HEK293 (cell line): ENCODE results near the gene CSRNP2.

Experiments
- CTCF ChIA-PET: fragments of 350-600 bp; formaldehyde crosslinking; extraction: SDS; loops from one replicate; lab custom pipeline; 2021; ENCODE audit warnings: antibody characterized with exemption; lab: Yijun Ruan, JAX
- POLR2A ChIA-PET: fragments of 300-600 bp; formaldehyde crosslinking; extraction: SDS; loops from one replicate; lab custom pipeline; 2020; ENCODE audit warnings: antibody characterized with exemption, inconsistent platforms; lab: Yijun Ruan, JAX
- H3K27ac ChIP-seq: fragments of 200-500 bp; sonication (Bioruptor generic); 2 replicates; pipeline ENCODE4 v1.5.1; 2014; ENCODE audit warnings: low read depth, low read length, control low read depth, inconsistent platforms; ENCODE audit errors: extremely low read depth
- H3K36me3 ChIP-seq, 2 experiments: fragments of 200-500 bp in 1 of 2; sonication (Bioruptor generic) in 1 of 2; 1 replicate in 1 of 2; 2 replicates in 1 of 2; pipeline ENCODE4 v1.5.1; 2014 to 2017; ENCODE audit warnings: inconsistent platforms in 2 of 2, low read length in 2 of 2; ENCODE audit not compliant: control insufficient read depth in 2 of 2, insufficient read depth in 1 of 2
- H3K4me1 ChIP-seq: fragments of 200-500 bp; sonication (Bioruptor generic); 2 replicates; pipeline ENCODE4 v1.5.1; 2014; ENCODE audit warnings: mild to moderate bottlenecking, low read length, inconsistent platforms; ENCODE audit not compliant: control insufficient read depth, insufficient read depth
- H3K4me3 ChIP-seq: 2 replicates; pipeline ENCODE4 v1.5.1; 2011; ENCODE audit warnings: low read depth, mild to moderate bottlenecking, control low read depth, low read length, moderate library complexity
- H3K9me3 ChIP-seq: fragments of 200-500 bp; sonication (Bioruptor generic); 2 replicates; pipeline ENCODE4 v1.5.1; 2014; ENCODE audit warnings: low read depth, low read length, inconsistent platforms; ENCODE audit not compliant: control insufficient read depth, insufficient read depth
- GLI4 ChIP-seq: fragments of 450-650 bp; formaldehyde crosslinking; IDR thresholded peaks from 2 replicates; pipeline ENCODE4 v1.5.1; 2016; ENCODE audit warnings: missing biosample characterization, missing genetic modification characterization
- GLIS1 ChIP-seq: fragments of 450-650 bp; formaldehyde crosslinking; IDR thresholded peaks from 2 replicates; pipeline ENCODE4 v1.5.1; 2016; ENCODE audit warnings: missing biosample characterization, missing genetic modification characterization
- KLF16 ChIP-seq: fragments of 450-650 bp; formaldehyde crosslinking; IDR thresholded peaks from 2 replicates; pipeline ENCODE4 v1.5.1; 2017; ENCODE audit warnings: missing biosample characterization, missing genetic modification characterization
- MYNN ChIP-seq: fragments of 450-650 bp; formaldehyde crosslinking; IDR thresholded peaks from 2 replicates; pipeline ENCODE4 v1.5.1; 2016; ENCODE audit warnings: missing biosample characterization, missing genetic modification characterization, borderline replicate concordance
- MZF1 ChIP-seq: fragments of 450-650 bp; formaldehyde crosslinking; IDR thresholded peaks from 2 replicates; pipeline ENCODE4 v1.5.1; 2017; ENCODE audit warnings: missing biosample characterization, missing genetic modification characterization, borderline replicate concordance
- SCRT2 ChIP-seq: fragments of 450-650 bp; formaldehyde crosslinking; IDR thresholded peaks from 2 replicates; pipeline ENCODE4 v1.5.1; 2016; ENCODE audit warnings: missing biosample characterization, missing genetic modification characterization
- ZNF157 ChIP-seq: fragments of 450-650 bp; formaldehyde crosslinking; IDR thresholded peaks from 2 replicates; pipeline ENCODE4 v1.5.1; 2016; ENCODE audit warnings: missing biosample characterization, missing genetic modification characterization
- ZNF214 ChIP-seq: fragments of 450-650 bp; formaldehyde crosslinking; IDR thresholded peaks from 2 replicates; pipeline ENCODE4 v1.5.1; 2017; ENCODE audit warnings: missing biosample characterization, mild to moderate bottlenecking, missing genetic modification characterization, borderline replicate concordance
- ZNF354C ChIP-seq: fragments of 450-650 bp; formaldehyde crosslinking; IDR thresholded peaks from 2 replicates; pipeline ENCODE4 v1.5.1; 2016; ENCODE audit warnings: missing biosample characterization, missing genetic modification characterization, low read depth, borderline replicate concordance
- ZNF501 ChIP-seq: fragments of 450-650 bp; formaldehyde crosslinking; IDR thresholded peaks from 2 replicates; pipeline ENCODE4 v1.5.1; 2016; ENCODE audit warnings: missing biosample characterization, missing genetic modification characterization
- ZNF623 ChIP-seq: fragments of 450-650 bp; formaldehyde crosslinking; IDR thresholded peaks from 2 replicates; pipeline ENCODE4 v1.5.1; 2016; ENCODE audit warnings: missing biosample characterization, missing genetic modification characterization
- ZNF629 ChIP-seq: fragments of 450-650 bp; formaldehyde crosslinking; IDR thresholded peaks from 2 replicates; pipeline ENCODE4 v1.5.1; 2017; ENCODE audit warnings: missing biosample characterization, missing genetic modification characterization
- ZNF658 ChIP-seq: fragments of 450-650 bp; formaldehyde crosslinking; IDR thresholded peaks from 2 replicates; pipeline ENCODE4; 2016; ENCODE audit warnings: missing biosample characterization, missing genetic modification characterization
- ZNF785 ChIP-seq: fragments of 450-650 bp; formaldehyde crosslinking; IDR thresholded peaks from 2 replicates; pipeline ENCODE4 v1.5.1; 2016; ENCODE audit warnings: missing biosample characterization, missing genetic modification characterization
- TF ChIP-seq, protein P1 (sequence below): fragments of 450-650 bp; formaldehyde crosslinking; IDR thresholded peaks from 2 replicates; pipeline ENCODE4 v1.5.1; 2017; ENCODE audit warnings: missing biosample characterization, missing genetic modification characterization
- TF ChIP-seq, protein P2 (sequence below): fragments of 450-650 bp; formaldehyde crosslinking; IDR thresholded peaks from 2 replicates; pipeline ENCODE4 v1.5.1; 2016; ENCODE audit warnings: missing biosample characterization, missing genetic modification characterization
- TF ChIP-seq, protein P3 (sequence below): fragments of 450-650 bp; formaldehyde crosslinking; IDR thresholded peaks from 2 replicates; pipeline ENCODE4 v1.5.1; 2016; ENCODE audit warnings: missing biosample characterization, missing genetic modification characterization, borderline replicate concordance
- TF ChIP-seq, protein P4 (sequence below): fragments of 450-650 bp; formaldehyde crosslinking; IDR thresholded peaks from 2 replicates; pipeline ENCODE4 v1.5.1; 2017; ENCODE audit warnings: missing biosample characterization, missing genetic modification characterization

The CSRNP2 gene

DNA sequence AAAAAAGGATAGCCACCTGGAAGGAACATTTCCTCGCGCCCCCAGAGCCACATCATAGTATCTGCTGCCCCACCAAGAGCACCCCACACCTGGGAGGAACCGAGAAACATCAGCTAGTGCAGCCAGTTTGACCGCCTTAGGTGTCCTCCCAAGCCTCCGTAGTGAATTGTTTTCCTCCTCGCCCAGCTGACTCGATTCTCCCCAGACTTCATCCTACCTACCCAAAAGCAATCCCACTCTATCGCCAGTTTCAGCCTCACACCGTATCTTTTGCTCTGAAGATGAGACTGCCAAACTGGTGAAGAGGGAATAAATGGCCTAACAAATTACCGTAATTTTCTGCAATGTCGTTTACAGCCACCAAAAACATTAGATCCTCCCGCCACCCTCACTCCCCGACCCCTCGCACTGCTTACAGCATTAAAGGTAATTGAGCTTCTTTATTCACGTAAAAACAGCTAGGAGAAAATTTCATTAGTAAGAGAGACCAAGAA lies 56.0 kb downstream of the CSRNP2 start:
- no peak overlapping the region for H3K27ac ChIP-seq

DNA sequence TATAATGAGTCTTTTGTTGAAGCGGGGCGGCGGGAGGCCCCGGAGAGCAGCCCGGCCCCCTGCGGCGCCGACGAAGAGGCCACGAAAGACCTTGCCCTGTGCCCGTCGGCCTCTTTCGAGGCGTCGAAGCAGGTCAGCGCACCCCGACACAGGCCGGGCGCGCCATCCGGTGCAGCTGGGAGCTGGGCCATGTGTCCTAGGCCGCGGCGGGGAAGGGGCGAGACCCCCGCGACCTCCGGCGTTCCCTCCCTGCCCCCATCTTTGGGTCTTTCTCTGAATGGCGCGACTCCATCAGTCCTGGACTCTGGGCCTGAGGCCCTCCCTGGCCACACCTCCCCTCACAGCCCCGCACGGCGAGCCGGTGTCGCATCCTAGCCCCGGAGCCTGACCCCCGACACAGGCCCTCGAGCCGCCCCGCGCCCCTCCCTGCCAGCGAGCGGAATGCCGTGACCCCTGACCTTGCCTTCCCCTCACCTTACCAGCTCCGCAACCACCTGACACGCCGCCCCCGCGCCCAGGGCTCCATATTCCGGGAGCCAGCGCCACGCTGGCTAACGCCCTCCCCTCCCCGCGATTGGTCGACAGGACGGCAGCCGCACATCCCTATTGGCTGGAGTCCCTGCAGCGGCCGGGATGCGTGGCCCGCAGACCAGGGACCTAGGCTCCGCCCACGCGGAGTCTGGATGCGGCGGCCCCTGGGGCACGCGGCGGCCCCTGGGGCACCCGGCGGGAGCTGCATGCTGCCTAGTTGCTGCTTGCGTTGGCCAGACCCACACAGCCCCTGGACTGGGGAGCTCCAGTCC lies 57.4 kb downstream of the CSRNP2 start, which contains the start of gene SLC11A2:
Gene SLC11A2 (minus strand): TSS at position 549 of the 803 bp plus-strand sequence. CDS start 15,656 bp downstream, outside the sequence.
- Histone ChIP-seq H3K4me1 (0 out of 2 replicates have a peak, but pooled peaks cover 4% of the 10 kb centered on the region), H3K9me3 (no peaks in the 10 kb centered on the region), H3K4me3 (peak within 1 kb of the TSS; percentile 78), H3K36me3 (no peaks in the 10 kb centered on the region), H3K27ac (peak within 1 kb of the TSS; percentile 95)
- ChIA-PET CTCF (interaction anchor here (0.6 to 3.7 kb wide), 7 partner anchors 15 to 325 kb away, joined by 3 to 33 read pairs (median 4); no protein-coding TSS in a partner anchor), POLR2A (interaction anchor here (1.1 to 2.5 kb wide), 10 partner anchors 14 to 516 kb away, joined by 3 to 23 read pairs (median 4); partner anchors contain the start of genes ATF1 and CSRNP2)
- peak; percentile 71 for TF ChIP-seq MYNN (tag by site-specific recombination)
- peak; percentile 97 for TF ChIP-seq GLI4 (tag by site-specific recombination)
- TF ChIP-seq ZNF214 (tag by site-specific recombination) = no peak
- no peak for TF ChIP-seq MZF1 (tag by site-specific recombination)
- peak; percentile 93 for TF ChIP-seq SCRT2 (tag by site-specific recombination)
- TF ChIP-seq ZNF354C (tag by site-specific recombination) = no peak
- TF ChIP-seq ZNF658 (tag by site-specific recombination) = no peak
- TF ChIP-seq KLF16 = peak; percentile 92
- TF ChIP-seq ZNF629 (tag by site-specific recombination) = peak; percentile 57
- peak; percentile 92; the same call in 1 of the 2 replicates for TF ChIP-seq ZNF501 (tag by site-specific recombination)
- TF ChIP-seq, protein P1, sequence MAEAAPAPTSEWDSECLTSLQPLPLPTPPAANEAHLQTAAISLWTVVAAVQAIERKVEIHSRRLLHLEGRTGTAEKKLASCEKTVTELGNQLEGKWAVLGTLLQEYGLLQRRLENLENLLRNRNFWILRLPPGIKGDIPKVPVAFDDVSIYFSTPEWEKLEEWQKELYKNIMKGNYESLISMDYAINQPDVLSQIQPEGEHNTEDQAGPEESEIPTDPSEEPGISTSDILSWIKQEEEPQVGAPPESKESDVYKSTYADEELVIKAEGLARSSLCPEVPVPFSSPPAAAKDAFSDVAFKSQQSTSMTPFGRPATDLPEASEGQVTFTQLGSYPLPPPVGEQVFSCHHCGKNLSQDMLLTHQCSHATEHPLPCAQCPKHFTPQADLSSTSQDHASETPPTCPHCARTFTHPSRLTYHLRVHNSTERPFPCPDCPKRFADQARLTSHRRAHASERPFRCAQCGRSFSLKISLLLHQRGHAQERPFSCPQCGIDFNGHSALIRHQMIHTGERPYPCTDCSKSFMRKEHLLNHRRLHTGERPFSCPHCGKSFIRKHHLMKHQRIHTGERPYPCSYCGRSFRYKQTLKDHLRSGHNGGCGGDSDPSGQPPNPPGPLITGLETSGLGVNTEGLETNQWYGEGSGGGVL (tag by site-specific recombination) = peak; percentile 81
- peak; percentile 92 for TF ChIP-seq GLIS1 (tag by site-specific recombination)
- TF ChIP-seq ZNF157 = no peak
- TF ChIP-seq ZNF785 (tag by site-specific recombination) = peak; percentile 87
- peak; percentile 19; the same call in 1 of the 2 replicates for TF ChIP-seq ZNF623 (tag by site-specific recombination)

More for the DNA sequence above, 56.0 kb downstream of the CSRNP2 start:
- TF ChIP-seq, protein P2, sequence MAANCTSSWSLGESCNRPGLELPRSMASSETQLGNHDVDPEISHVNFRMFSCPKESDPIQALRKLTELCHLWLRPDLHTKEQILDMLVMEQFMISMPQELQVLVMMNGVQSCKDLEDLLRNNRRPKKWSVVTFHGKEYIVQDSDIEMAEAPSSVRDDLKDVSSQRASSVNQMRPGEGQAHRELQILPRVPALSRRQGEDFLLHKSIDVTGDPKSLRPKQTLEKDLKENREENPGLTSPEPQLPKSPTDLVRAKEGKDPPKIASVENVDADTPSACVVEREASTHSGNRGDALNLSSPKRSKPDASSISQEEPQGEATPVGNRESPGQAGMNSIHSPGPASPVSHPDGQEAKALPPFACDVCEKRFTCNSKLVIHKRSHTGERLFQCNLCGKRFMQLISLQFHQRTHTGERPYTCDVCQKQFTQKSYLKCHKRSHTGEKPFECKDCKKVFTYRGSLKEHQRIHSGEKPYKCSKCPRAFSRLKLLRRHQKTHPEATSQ = no peak
- TF ChIP-seq, protein P3, sequence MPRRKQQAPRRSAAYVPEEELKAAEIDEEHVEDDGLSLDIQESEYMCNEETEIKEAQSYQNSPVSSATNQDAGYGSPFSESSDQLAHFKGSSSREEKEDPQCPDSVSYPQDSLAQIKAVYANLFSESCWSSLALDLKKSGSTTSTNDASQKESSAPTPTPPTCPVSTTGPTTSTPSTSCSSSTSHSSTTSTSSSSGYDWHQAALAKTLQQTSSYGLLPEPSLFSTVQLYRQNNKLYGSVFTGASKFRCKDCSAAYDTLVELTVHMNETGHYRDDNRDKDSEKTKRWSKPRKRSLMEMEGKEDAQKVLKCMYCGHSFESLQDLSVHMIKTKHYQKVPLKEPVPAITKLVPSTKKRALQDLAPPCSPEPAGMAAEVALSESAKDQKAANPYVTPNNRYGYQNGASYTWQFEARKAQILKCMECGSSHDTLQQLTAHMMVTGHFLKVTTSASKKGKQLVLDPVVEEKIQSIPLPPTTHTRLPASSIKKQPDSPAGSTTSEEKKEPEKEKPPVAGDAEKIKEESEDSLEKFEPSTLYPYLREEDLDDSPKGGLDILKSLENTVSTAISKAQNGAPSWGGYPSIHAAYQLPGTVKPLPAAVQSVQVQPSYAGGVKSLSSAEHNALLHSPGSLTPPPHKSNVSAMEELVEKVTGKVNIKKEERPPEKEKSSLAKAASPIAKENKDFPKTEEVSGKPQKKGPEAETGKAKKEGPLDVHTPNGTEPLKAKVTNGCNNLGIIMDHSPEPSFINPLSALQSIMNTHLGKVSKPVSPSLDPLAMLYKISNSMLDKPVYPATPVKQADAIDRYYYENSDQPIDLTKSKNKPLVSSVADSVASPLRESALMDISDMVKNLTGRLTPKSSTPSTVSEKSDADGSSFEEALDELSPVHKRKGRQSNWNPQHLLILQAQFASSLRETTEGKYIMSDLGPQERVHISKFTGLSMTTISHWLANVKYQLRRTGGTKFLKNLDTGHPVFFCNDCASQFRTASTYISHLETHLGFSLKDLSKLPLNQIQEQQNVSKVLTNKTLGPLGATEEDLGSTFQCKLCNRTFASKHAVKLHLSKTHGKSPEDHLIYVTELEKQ (tag by site-specific recombination) = no peak
- TF ChIP-seq, protein P4, sequence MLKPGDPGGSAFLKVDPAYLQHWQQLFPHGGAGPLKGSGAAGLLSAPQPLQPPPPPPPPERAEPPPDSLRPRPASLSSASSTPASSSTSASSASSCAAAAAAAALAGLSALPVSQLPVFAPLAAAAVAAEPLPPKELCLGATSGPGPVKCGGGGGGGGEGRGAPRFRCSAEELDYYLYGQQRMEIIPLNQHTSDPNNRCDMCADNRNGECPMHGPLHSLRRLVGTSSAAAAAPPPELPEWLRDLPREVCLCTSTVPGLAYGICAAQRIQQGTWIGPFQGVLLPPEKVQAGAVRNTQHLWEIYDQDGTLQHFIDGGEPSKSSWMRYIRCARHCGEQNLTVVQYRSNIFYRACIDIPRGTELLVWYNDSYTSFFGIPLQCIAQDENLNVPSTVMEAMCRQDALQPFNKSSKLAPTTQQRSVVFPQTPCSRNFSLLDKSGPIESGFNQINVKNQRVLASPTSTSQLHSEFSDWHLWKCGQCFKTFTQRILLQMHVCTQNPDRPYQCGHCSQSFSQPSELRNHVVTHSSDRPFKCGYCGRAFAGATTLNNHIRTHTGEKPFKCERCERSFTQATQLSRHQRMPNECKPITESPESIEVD = no peak
- ChIA-PET POLR2A (interaction anchor here (0.8 to 2.5 kb wide), 6 partner anchors 14 to 258 kb away, joined by 3 to 16 read pairs (median 4); partner anchors contain the start of genes CSRNP2, DAZAP2 and LETMD1), CTCF (interaction anchor here (0.6 to 3.9 kb wide), 17 partner anchors 11 to 1533 kb away, joined by 3 to 33 read pairs (median 5); no protein-coding TSS in a partner anchor)
- no peaks in the 10 kb centered on the region for H3K9me3 ChIP-seq
- H3K4me1 ChIP-seq = 0 out of 2 replicates have a peak, but pooled peaks cover 4% of the 10 kb centered on the region
- no peaks in the 10 kb centered on the region for H3K36me3 ChIP-seq
- H3K4me3 ChIP-seq = no peak overlapping the region
